ENCODE results near the gene DIP2A. TPM values are rescaled to one million over a fixed set of nuclear protein-coding genes. Genes with fewer than 3 reads are reported as not detected.
"Not testable (repeated sequence)": the region's sequence is repeated elsewhere in the genome, so short reads cannot be mapped to it uniquely, and the experiment has no call there.

The DIP2A gene
- total RNA-seq, 2 experiments from 2014 or later = 61.2 to 66.1 TPM

GRCh38 chr21:46442938-46443337, 15.8 kb upstream of the DIP2A start:
- CTCF ChIA-PET = no interaction called here
- Histone ChIP-seq H3K27ac (ENCODE audit: low read depth in 1 of 2, low read length in 2 of 2) (no peak overlapping the region), H3K9me3 (ENCODE audit: control insufficient read depth in 1 of 2, insufficient read depth in 1 of 2, low read length in 2 of 2) (peaks cover under 1 to 4% of the 10 kb centered on the region in 2 experiments), H3K27me3 (ENCODE audit: control insufficient read depth in 1 of 2, insufficient read depth in 2 of 2, low read length in 2 of 2) (no peaks in the 10 kb centered on the region), H3K36me3 (ENCODE audit: insufficient read depth, low read length) (peaks cover 59% of the 10 kb centered on the region), H3K4me1 (ENCODE audit: insufficient read depth, low read length) (no peaks in the 10 kb centered on the region), H3K4me3 (ENCODE audit: low read length) (no peak overlapping the region)
- Mint-ChIP-seq H3K4me3 (no peak overlapping the region), H3K27ac (no peak overlapping the region), H3K36me3 (ENCODE audit: low read depth) (peaks cover 66% of the 10 kb centered on the region), H3K9me3 (peaks cover 3% of the 10 kb centered on the region), H3K27me3 (no peaks in the 10 kb centered on the region), H3K4me1 (ENCODE audit: low read depth) (peaks cover 5% of the 10 kb centered on the region)
- intact Hi-C loops (cut with DNase I, micrococcal nuclease) = no loop called here
- no peak for DNase-seq
- no peak for TF ChIP-seq CTCF (IDR thresholded peaks at IDR 0.05)
- ATAC-seq (ENCODE audit: poor library complexity) = no peak
- POLR2A ChIA-PET = no interaction called here

GRCh38 chr21:46443910-46444309, 14.8 kb upstream of the DIP2A start:
- intact Hi-C loops (cut with DNase I, micrococcal nuclease) = no loop called here
- peaks cover 9 to 11% of the 10 kb centered on the region in 2 experiments for H3K9me3 ChIP-seq (ENCODE audit: control insufficient read depth in 1 of 2, insufficient read depth in 1 of 2, low read length in 2 of 2)
- no peak for ATAC-seq (ENCODE audit: poor library complexity)
- H3K36me3 ChIP-seq (ENCODE audit: insufficient read depth, low read length) = peaks cover 53% of the 10 kb centered on the region
- no peak overlapping the region for H3K27ac Mint-ChIP-seq
- H3K4me3 Mint-ChIP-seq = no peak overlapping the region
- no peak for DNase-seq
- TF ChIP-seq CTCF (IDR thresholded peaks at IDR 0.05) = no peak
- POLR2A ChIA-PET = no interaction called here
- H3K4me3 ChIP-seq (ENCODE audit: low read length) = no peak overlapping the region
- H3K4me1 ChIP-seq (ENCODE audit: insufficient read depth, low read length) = no peaks in the 10 kb centered on the region
- H3K9me3 Mint-ChIP-seq = peaks cover 3% of the 10 kb centered on the region
- CTCF ChIA-PET = no interaction called here
- H3K27me3 Mint-ChIP-seq = no peaks in the 10 kb centered on the region
- H3K27me3 ChIP-seq (ENCODE audit: control insufficient read depth in 1 of 2, insufficient read depth in 2 of 2, low read length in 2 of 2) = no peaks in the 10 kb centered on the region
- no peak overlapping the region for H3K27ac ChIP-seq (ENCODE audit: low read depth in 1 of 2, low read length in 2 of 2)
- peaks cover 5% of the 10 kb centered on the region for H3K4me1 Mint-ChIP-seq (ENCODE audit: low read depth)
- peaks cover 70% of the 10 kb centered on the region for H3K36me3 Mint-ChIP-seq (ENCODE audit: low read depth)

GRCh38 chr21:46448108-46448507, 10.6 kb upstream of the DIP2A start:
- CTCF ChIA-PET = no interaction called here
- H3K27ac ChIP-seq (ENCODE audit: low read depth in 1 of 2, low read length in 2 of 2) = no peak overlapping the region
- intact Hi-C loops (cut with DNase I, micrococcal nuclease) = no loop called here
- no peak overlapping the region for H3K4me3 ChIP-seq (ENCODE audit: low read length)
- peaks cover 13 to 18% of the 10 kb centered on the region in 2 experiments for H3K9me3 ChIP-seq (ENCODE audit: control insufficient read depth in 1 of 2, insufficient read depth in 1 of 2, low read length in 2 of 2)
- Mint-ChIP-seq H3K27me3 (no peaks in the 10 kb centered on the region), H3K27ac (no peak overlapping the region), H3K4me3 (no peak overlapping the region), H3K4me1 (ENCODE audit: low read depth) (peaks cover 10% of the 10 kb centered on the region), H3K36me3 (ENCODE audit: low read depth) (peaks cover 45% of the 10 kb centered on the region), H3K9me3 (peaks cover 3% of the 10 kb centered on the region)
- TF ChIP-seq CTCF (IDR thresholded peaks at IDR 0.05) = no peak
- no peaks in the 10 kb centered on the region for H3K4me1 ChIP-seq (ENCODE audit: insufficient read depth, low read length)
- DNase-seq = no peak
- no peak for ATAC-seq (ENCODE audit: poor library complexity)
- POLR2A ChIA-PET = no interaction called here
- no peaks in the 10 kb centered on the region for H3K27me3 ChIP-seq (ENCODE audit: control insufficient read depth in 1 of 2, insufficient read depth in 2 of 2, low read length in 2 of 2)
- peaks cover 13% of the 10 kb centered on the region for H3K36me3 ChIP-seq (ENCODE audit: insufficient read depth, low read length)

GRCh38 chr21:46448855-46449254, 9.8 kb upstream of the DIP2A start:
- H3K27me3 ChIP-seq (ENCODE audit: control insufficient read depth in 1 of 2, insufficient read depth in 2 of 2, low read length in 2 of 2); H3K27me3 Mint-ChIP-seq; POLR2A ChIA-PET; H3K4me3 Mint-ChIP-seq; H3K4me3 ChIP-seq (ENCODE audit: low read length); DNase-seq; H3K36me3 ChIP-seq (ENCODE audit: insufficient read depth, low read length); H3K4me1 ChIP-seq (ENCODE audit: insufficient read depth, low read length); H3K27ac Mint-ChIP-seq; ATAC-seq (ENCODE audit: poor library complexity); H3K27ac ChIP-seq (ENCODE audit: low read depth in 1 of 2, low read length in 2 of 2); H3K9me3 Mint-ChIP-seq; intact Hi-C loops (cut with DNase I, micrococcal nuclease); CTCF ChIA-PET: not testable (repeated sequence)
- Mint-ChIP-seq H3K4me1 (ENCODE audit: low read depth) (peaks cover 10% of the 10 kb centered on the region), H3K36me3 (ENCODE audit: low read depth) (peaks cover 42% of the 10 kb centered on the region)
- peaks cover 13 to 18% of the 10 kb centered on the region in 2 experiments for H3K9me3 ChIP-seq (ENCODE audit: control insufficient read depth in 1 of 2, insufficient read depth in 1 of 2, low read length in 2 of 2)
